B cell (primary cell): Measurements from ENCODE around the gene RABEPK.

Experiments used
- CTCF ChIP-seq: fragments of 200-600 bp; IDR thresholded peaks from one replicate; pipeline ENCODE4 v1.8.0; 2022; ENCODE audit warnings: antibody characterized with exemption, mild to moderate bottlenecking
- EZH2 ChIP-seq: IDR thresholded peaks from 2 replicates; pipeline ENCODE4 v1.6.1; 2012; ENCODE audit warnings: borderline replicate concordance, low read depth, mild to moderate bottlenecking, moderate library complexity, low read length; ENCODE audit not compliant: insufficient read depth, poor library complexity, severe bottlenecking

- TF ChIP-seq EZH2 = no peak
- no peak for TF ChIP-seq CTCF
Measured at GRCh38 chr9:125276771-125277170, 76.4 kb downstream of the RABEPK start.
